ENCODE data around the gene STK10.

Gene STK10

GRCh38 chr5:172177176-172177575 lies 10.8 kb downstream of the STK10 start:
- H3K79me2 ChIP-seq (ENCODE audit: insufficient read depth, low read length) = peaks cover 13% of the 10 kb centered on the region
- H3K27me3 ChIP-seq (ENCODE audit: insufficient read depth, low read length) = no peaks in the 10 kb centered on the region
- no peaks in the 10 kb centered on the region for H3K9me2 ChIP-seq (ENCODE audit: low read depth, low read length)
- no peak overlapping the region for H3K4me2 ChIP-seq (ENCODE audit: low read length)
- no peaks in the 10 kb centered on the region for H4K20me1 ChIP-seq (ENCODE audit: insufficient read depth, low read length)
- no peaks in the 10 kb centered on the region for H3K9me3 ChIP-seq (ENCODE audit: low read length)
- no peak overlapping the region for H2AFZ ChIP-seq (ENCODE audit: low read length)
- peaks cover 58% of the 10 kb centered on the region for H3K4me1 ChIP-seq (ENCODE audit: insufficient read depth, low read length, severe bottlenecking)
- 0 out of 2 replicates have a peak, but pooled peaks cover 6% of the 10 kb centered on the region for H3K36me3 ChIP-seq (ENCODE audit: insufficient read depth, low read length)
- no peak for TF ChIP-seq EZH2 (IDR thresholded peaks at IDR 0.05; ENCODE audit: borderline replicate concordance, low read length)
- no peak for TF ChIP-seq CTCF (IDR thresholded peaks at IDR 0.05; ENCODE audit: low read length)
- H3K9ac ChIP-seq (ENCODE audit: low read length) = no peak overlapping the region
- no peak overlapping the region for H3K4me3 ChIP-seq (ENCODE audit: low read depth, low read length, poor library complexity, severe bottlenecking)
- 0 out of 2 replicates have a peak, but pooled peaks cover 6% of the 10 kb centered on the region for H3F3A ChIP-seq (ENCODE audit: insufficient read depth, low read length)
- H3K27ac ChIP-seq (ENCODE audit: low read depth, low read length, poor library complexity, severe bottlenecking) = peak overlapping the region; percentile 91

DNA sequence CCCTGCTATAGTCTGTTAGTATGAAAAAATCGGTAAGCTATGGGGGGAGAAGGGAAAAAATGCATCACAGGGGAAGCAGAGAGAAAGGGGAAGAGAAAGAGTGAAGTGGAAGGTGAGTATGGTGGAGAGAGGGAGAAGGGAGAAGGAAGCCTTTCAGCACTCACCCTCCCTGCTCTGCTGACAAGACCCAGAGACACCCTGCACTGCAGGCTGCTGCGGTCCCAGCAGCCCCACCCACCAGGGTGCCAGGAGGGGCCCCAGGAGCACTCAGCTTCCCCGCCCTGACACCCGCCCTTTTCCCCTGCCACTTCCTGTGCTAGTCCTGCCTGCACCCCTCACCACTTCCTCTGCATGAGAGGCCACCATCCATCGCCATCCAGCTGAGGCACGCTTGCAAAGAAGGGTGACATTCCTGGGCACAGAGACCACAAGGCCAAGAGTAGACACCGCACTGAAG lies 12.7 kb downstream of the STK10 start:
- Histone ChIP-seq H3K4me2 (ENCODE audit: low read length) (peak overlapping the region; percentile 96), H3F3A (ENCODE audit: insufficient read depth, low read length) (0 out of 2 replicates have a peak, but pooled peaks cover 6% of the 10 kb centered on the region), H3K27ac (ENCODE audit: low read depth, low read length, poor library complexity, severe bottlenecking) (peak overlapping the region; percentile 94), H3K9me2 (ENCODE audit: low read depth, low read length) (no peaks in the 10 kb centered on the region), H4K20me1 (ENCODE audit: insufficient read depth, low read length) (no peaks in the 10 kb centered on the region), H3K9me3 (ENCODE audit: low read length) (no peaks in the 10 kb centered on the region), H3K9ac (ENCODE audit: low read length) (peak overlapping the region; percentile 79), H2AFZ (ENCODE audit: low read length) (no peak overlapping the region), H3K4me1 (ENCODE audit: insufficient read depth, low read length, severe bottlenecking) (peaks cover 58% of the 10 kb centered on the region), H3K79me2 (ENCODE audit: insufficient read depth, low read length) (peaks cover 13% of the 10 kb centered on the region), H3K36me3 (ENCODE audit: insufficient read depth, low read length) (no peaks in the 10 kb centered on the region), H3K27me3 (ENCODE audit: insufficient read depth, low read length) (no peaks in the 10 kb centered on the region), H3K4me3 (ENCODE audit: low read depth, low read length, poor library complexity, severe bottlenecking) (peak overlapping the region; percentile 57)
- TF ChIP-seq EZH2 (IDR thresholded peaks at IDR 0.05; ENCODE audit: borderline replicate concordance, low read length) (no peak), CTCF (IDR thresholded peaks at IDR 0.05; ENCODE audit: low read length) (no peak)

DNA sequence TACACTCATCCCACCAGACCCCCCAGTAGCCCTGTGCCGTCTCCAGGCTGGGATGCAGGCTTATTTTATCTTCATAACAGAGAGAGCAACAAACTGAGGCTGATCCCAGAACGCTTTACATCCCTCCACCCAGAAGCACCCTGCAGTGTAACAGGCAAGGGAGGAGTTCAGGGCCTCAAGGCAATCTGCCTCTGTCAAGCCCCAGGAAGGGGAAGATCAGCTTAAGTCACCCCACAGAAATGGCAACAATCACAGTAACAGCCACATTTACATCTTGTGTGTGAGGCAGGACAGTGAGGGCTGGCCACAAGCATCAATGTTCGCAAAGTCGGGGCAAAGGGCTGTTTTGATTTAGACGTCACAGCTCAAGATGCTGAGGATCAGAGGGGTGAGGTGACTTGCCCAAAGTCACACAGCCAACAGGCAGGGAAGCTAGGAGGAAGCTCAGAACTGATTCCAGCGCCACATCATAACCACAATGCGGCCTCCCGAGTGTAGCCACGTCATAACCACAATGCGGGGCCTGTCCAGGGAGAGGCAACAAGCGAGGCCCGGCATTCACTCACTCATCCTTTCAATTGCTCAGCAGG lies 14.4 kb downstream of the STK10 start:
- 0 out of 2 replicates have a peak, but pooled peaks cover 6% of the 10 kb centered on the region for H3F3A ChIP-seq (ENCODE audit: insufficient read depth, low read length)
- H3K4me2 ChIP-seq (ENCODE audit: low read length) = peak overlapping the region; percentile 4; the same call in 1 of the 2 replicates
- H3K79me2 ChIP-seq (ENCODE audit: insufficient read depth, low read length) = peaks cover 9% of the 10 kb centered on the region; the same call in 1 of the 2 replicates
- H3K9me3 ChIP-seq (ENCODE audit: low read length) = no peaks in the 10 kb centered on the region
- peak overlapping the region; percentile 94 for H3K27ac ChIP-seq (ENCODE audit: low read depth, low read length, poor library complexity, severe bottlenecking)
- no peaks in the 10 kb centered on the region for H4K20me1 ChIP-seq (ENCODE audit: insufficient read depth, low read length)
- TF ChIP-seq EZH2 (IDR thresholded peaks at IDR 0.05; ENCODE audit: borderline replicate concordance, low read length) (no peak), CTCF (IDR thresholded peaks at IDR 0.05; ENCODE audit: low read length) (no peak)
- H3K36me3 ChIP-seq (ENCODE audit: insufficient read depth, low read length) = no peaks in the 10 kb centered on the region
- H2AFZ ChIP-seq (ENCODE audit: low read length) = no peak overlapping the region
- H3K4me3 ChIP-seq (ENCODE audit: low read depth, low read length, poor library complexity, severe bottlenecking) = peak overlapping the region; percentile 57
- no peaks in the 10 kb centered on the region for H3K9me2 ChIP-seq (ENCODE audit: low read depth, low read length)
- H3K9ac ChIP-seq (ENCODE audit: low read length) = no peak overlapping the region; the same call in 1 of the 2 replicates
- H3K4me1 ChIP-seq (ENCODE audit: insufficient read depth, low read length, severe bottlenecking) = peaks cover 43% of the 10 kb centered on the region
- H3K27me3 ChIP-seq (ENCODE audit: insufficient read depth, low read length) = no peaks in the 10 kb centered on the region
